Stomach (tissue), 9 donors: ENCODE results near the gene PRDM16. TPM values are rescaled to one million over a fixed set of nuclear protein-coding genes. Genes with fewer than 3 reads are reported as not detected.

Source experiments
- DNase-seq, 2 donors: peaks; one replicate each; pipeline versions ENCODE4 v3.0.0 to v3.0.0-alpha.2; 2013 to 2019
- H3K27ac ChIP-seq, 5 donors: fragments of 200-600 bp in 4 of 5; sonication (generic) in 4 of 5; one replicate each; pipeline ENCODE4 v1.5.1; 2013 to 2019; ENCODE audit warnings: mild to moderate bottlenecking in 1 of 5, moderate library complexity in 1 of 5
- H3K27me3 ChIP-seq, 3 donors: fragments of 200-600 bp; sonication (generic); one replicate each; pipeline ENCODE4 v1.5.1; 2017 to 2019; ENCODE audit warnings: mixed run types in 1 of 3
- H3K36me3 ChIP-seq, 4 donors: fragments of 200-600 bp; sonication (generic); 1 replicate in 3 of 4; 2 replicates in 1 of 4; pipeline ENCODE4 v1.5.1; 2016 to 2019
- H3K4me1 ChIP-seq, 4 donors: fragments of 200-600 bp; sonication (generic); one replicate each; pipeline ENCODE4 v1.5.1; 2016 to 2019
- H3K4me3 ChIP-seq, 4 donors: fragments of 200-600 bp; sonication (generic) in 3 of 4; one replicate each; pipeline ENCODE4 v1.5.1; 2016 to 2019; ENCODE audit warnings: mild to moderate bottlenecking in 1 of 4
- H3K9me3 ChIP-seq, 4 donors: fragments of 200-600 bp; sonication (generic); one replicate each; pipeline ENCODE4 v1.5.1; 2016 to 2019
- CTCF ChIP-seq, 7 experiments: fragments of 450-650 bp in 4 of 7; fragments of 200-600 bp in 3 of 7; sonication (generic) in 3 of 7; IDR thresholded peaks; one replicate each; pipeline ENCODE4 v1.5.1; 2016 to 2019; ENCODE audit warnings: antibody characterized with exemption in 7 of 7, control low read depth in 2 of 7, mild to moderate bottlenecking in 1 of 7
- EP300 ChIP-seq: sonication (generic); formaldehyde crosslinking; IDR thresholded peaks from one replicate; pipeline ENCODE4 v1.6.1; 2017; ENCODE audit warnings: antibody characterized with exemption
- POLR2A ChIP-seq, 4 donors: fragments of 450-650 bp; IDR thresholded peaks; one replicate each; pipeline ENCODE4 v1.6.1; 2016; ENCODE audit warnings: antibody characterized with exemption in 4 of 4, control low read depth in 2 of 4, mild to moderate bottlenecking in 1 of 4, moderate library complexity in 1 of 4
- POLR2AphosphoS5 ChIP-seq, 3 donors: sonication (generic); formaldehyde crosslinking; IDR thresholded peaks; one replicate each; pipeline ENCODE4 v1.6.1; 2016; ENCODE audit warnings: antibody characterized with exemption in 3 of 3
- WGBS, 5 donors: extraction: QIAGEN DNeasy Blood & Tissue Kit in 3 of 5; methylation state at CpG; one replicate each; pipeline versions ENCODE4 v1.1.5 to v1.1.7; 2013 to 2018; 5-methylcytosine and 5-hydroxymethylcytosine counted together
- intact Hi-C: fragments of 100-400 bp; cut with DNase I; formaldehyde crosslinking; loops from one replicate; pipeline ENCODE4 v1.15.1; 2023; ENCODE audit warnings: low total_unique reads
- polyA plus RNA-seq, 3 donors: library from polyadenylated mRNA; stranded (reverse); fragments of 200-250 nt; gene quantifications; one replicate each; pipeline ENCODE4 v1.2.3, GENCODE V29; 2013
- total RNA-seq, 5 donors: library from RNA; depleted of rRNA; stranded (reverse); fragments of >200 nt; gene quantifications; one replicate each; pipeline versions ENCODE4 v1.1.0 to v1.2.3, GENCODE V29; 2014 to 2016
- donor health status: healthy with polysubstance abuse.
- donor health status: Bipolar disorder and iron deficiency.
- donor health status: healthy.

PRDM16 gene
- total and polyA plus RNA-seq, 8 donors: 0.29 to 222 (median 15.8) TPM

- H3K4me1 ChIP-seq: peaks cover 26 to 76% (median 55%) of the 10 kb centered on the region in 4 donors
- no peak for DNase-seq
- H3K4me3 ChIP-seq: no peak overlapping the region
- H3K9me3 ChIP-seq: no peaks in the 10 kb centered on the region
- peaks cover 0 to 61% (median 5%) of the 10 kb centered on the region in 3 donors for H3K27me3 ChIP-seq
- H3K27ac ChIP-seq: peak overlapping the region in 4 of 5 donors; percentile 31 to 63 (median 46)
- WGBS, 5 donors: 65 to 75% (median 66%) methylated on average over 9 of the region's 9 CpGs
- H3K36me3 ChIP-seq: no peaks in the 10 kb centered on the region
- TF ChIP-seq CTCF (IDR thresholded peaks at IDR 0.05): no peak
- TF ChIP-seq POLR2AphosphoS5 (IDR thresholded peaks at IDR 0.05): no peak
- intact Hi-C loops: no loop called here
These were observed 180.2 kb downstream of the PRDM16 start for GRCh38 chr1:3249231-3249630.

DNA sequence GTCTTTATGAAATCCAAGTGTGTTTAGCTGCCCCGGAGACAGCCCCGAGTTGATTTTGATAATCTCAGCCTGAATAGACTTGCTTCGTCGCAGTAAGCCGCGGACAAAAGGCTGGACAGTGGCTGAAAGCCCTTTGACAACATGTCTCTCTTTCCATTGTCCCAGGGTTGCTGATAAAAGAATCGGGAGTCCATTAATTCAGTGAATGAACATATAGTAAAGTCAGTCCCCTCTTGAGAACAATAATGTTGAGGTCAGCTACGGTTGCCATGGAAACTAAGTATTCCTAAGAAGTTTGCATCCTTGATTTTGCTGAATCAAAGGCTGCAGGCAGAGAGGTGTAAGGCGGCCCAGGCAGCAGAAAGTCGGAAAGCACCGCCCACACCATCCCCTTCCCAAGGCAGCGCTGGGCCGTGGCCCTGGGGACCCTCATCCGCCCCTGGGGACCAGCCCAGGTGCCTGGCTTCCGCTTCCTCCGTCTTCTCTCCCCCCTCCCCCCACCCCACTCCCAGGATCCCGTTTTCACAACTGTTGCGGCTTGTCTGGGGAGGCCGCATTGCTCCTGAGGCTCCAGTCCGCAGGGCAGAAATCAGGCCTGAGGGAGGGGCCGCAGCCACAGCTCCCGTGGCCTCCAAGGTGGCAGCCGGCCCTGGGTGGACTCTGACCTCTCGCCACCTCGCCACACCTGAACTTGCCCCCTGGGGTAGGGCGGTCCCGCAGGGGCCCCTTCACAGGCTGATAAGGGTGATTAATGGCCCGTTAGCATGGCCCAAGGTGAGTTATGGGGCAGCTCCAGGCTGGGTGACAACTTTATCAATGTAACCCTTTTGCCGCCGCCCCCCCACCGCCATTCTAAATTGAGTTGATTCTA, 180.9 kb downstream of the PRDM16 start:
- intact Hi-C loops: no loop called here
- H3K4me1 ChIP-seq: peaks cover 22 to 70% (median 50%) of the 10 kb centered on the region in 4 donors
- H3K27ac ChIP-seq: peak overlapping the region; percentile 41 to 63 (median 57)
- H3K9me3 ChIP-seq: no peaks in the 10 kb centered on the region
- 25 to 47% (median 29%) methylated on average over 28 to 31 of the region's 31 CpGs for WGBS, 5 donors
- H3K27me3 ChIP-seq: peaks cover 0 to 57% (median 5%) of the 10 kb centered on the region in 3 donors
- H3K36me3 ChIP-seq: no peaks in the 10 kb centered on the region
- H3K4me3 ChIP-seq: no peak overlapping the region
- TF ChIP-seq POLR2A (IDR thresholded peaks at IDR 0.05) (no peak), CTCF (IDR thresholded peaks at IDR 0.05) (no peak), POLR2AphosphoS5 (IDR thresholded peaks at IDR 0.05) (peak in 1 of 3 donors; percentile 24), EP300 (no peak)
- DNase-seq: peak; percentile 61 to 81

DNA sequence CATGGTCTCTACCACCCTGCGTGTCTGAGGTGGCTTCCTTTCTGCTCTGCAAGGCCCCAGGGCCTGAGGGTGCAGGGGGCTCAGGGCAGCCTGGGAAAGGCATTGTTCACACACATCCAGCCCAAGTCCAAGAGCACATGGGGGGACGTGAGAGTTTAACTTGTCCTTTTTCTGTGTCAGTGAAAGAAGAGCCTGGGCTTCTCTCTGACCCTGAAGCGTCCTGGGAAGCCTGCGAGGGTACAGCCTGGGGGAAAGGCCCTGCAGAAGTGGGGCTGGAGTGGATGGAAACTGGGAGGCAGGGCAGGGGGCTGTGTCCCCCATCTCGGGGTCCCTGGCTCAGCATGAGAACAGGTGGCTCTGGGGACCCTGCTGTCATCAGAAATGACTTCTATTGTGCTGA, 181.6 kb downstream of the PRDM16 start:
- Histone ChIP-seq H3K27ac (peak overlapping the region; percentile 41 to 63 (median 57)), H3K4me1 (peaks cover 17 to 62% (median 44%) of the 10 kb centered on the region in 4 donors), H3K27me3 (peaks cover 0 to 50% (median 5%) of the 10 kb centered on the region in 3 donors), H3K4me3 (no peak overlapping the region), H3K36me3 (no peaks in the 10 kb centered on the region), H3K9me3 (no peaks in the 10 kb centered on the region)
- no peak for DNase-seq
- intact Hi-C loops: no loop called here
- 47 to 71% (median 60%) methylated on average over 4 to 5 of the region's 5 CpGs for WGBS, 5 donors
- TF ChIP-seq EP300 (no peak), CTCF (IDR thresholded peaks at IDR 0.05) (no peak), POLR2AphosphoS5 (IDR thresholded peaks at IDR 0.05) (no peak), POLR2A (IDR thresholded peaks at IDR 0.05) (no peak)

GRCh38 chr1:3251099-3251806, 182.2 kb downstream of the PRDM16 start:
- Histone ChIP-seq H3K36me3 (no peaks in the 10 kb centered on the region), H3K27ac (peak overlapping the region; percentile 8 to 63 (median 47)), H3K9me3 (no peaks in the 10 kb centered on the region), H3K4me1 (peaks cover 14 to 56% (median 42%) of the 10 kb centered on the region in 4 donors), H3K27me3 (peaks cover 0 to 43% (median 5%) of the 10 kb centered on the region in 3 donors), H3K4me3 (no peak overlapping the region)
- DNase-seq: peak in 1 of 2 donors; percentile 44
- intact Hi-C loops: no loop called here
- TF ChIP-seq POLR2A (IDR thresholded peaks at IDR 0.05): no peak
- no peak for TF ChIP-seq CTCF (IDR thresholded peaks at IDR 0.05)
- no peak for TF ChIP-seq POLR2AphosphoS5 (IDR thresholded peaks at IDR 0.05)
- TF ChIP-seq EP300: no peak
- WGBS, 5 donors: 37 to 56% (median 45%) methylated on average over 15 to 24 of the region's 24 CpGs
